Activated T-cell treated with anti-CD3 and anti-CD28 coated beads, Interleukin-2, amount 50 U/mL, for 48 hours (primary cell): Measurements from ENCODE around the gene TMEM40.

Experiments
- DNase-seq, 2 experiments: peaks; one replicate each; pipeline ENCODE4 v3.0.0-alpha.2; 2020

The TMEM40 gene

GRCh38 chr3:12775226-12775625, 16.2 kb upstream of the TMEM40 start:
- no peak for DNase-seq

DNA sequence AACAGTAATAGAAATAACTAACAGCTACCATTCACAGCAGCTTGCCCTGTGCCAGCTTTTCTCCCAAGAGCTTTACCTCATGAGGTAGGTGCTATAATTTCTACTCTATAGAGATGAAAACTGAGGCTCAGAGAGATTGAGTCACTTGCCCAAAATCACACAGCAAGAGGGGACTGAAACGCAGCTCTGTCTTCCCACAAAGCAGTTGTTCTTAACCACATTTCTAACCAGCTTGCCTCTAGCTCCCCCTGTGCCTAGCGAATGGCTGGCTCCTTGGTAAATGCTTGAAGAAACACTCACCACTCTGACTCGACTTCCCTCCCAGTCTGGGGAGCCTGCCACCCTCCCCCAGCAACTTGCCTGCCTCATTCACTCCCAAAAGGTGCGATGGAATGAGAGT, 15.6 kb upstream of the TMEM40 start:
- no peak for DNase-seq

GRCh38 chr3:12773710-12774086, 14.6 kb upstream of the TMEM40 start:
- no peak for DNase-seq

- no peak for DNase-seq
Measured at GRCh38 chr3:12773030-12773709, 14.1 kb upstream of the TMEM40 start.

- no peak for DNase-seq
Measured at GRCh38 chr3:12772462-12772861, 13.4 kb upstream of the TMEM40 start.

- no peak for DNase-seq
Measured at GRCh38 chr3:12771236-12771635, 12.2 kb upstream of the TMEM40 start.

- DNase-seq: no peak
Measured at GRCh38 chr3:12769761-12770160, 10.7 kb upstream of the TMEM40 start.

DNA sequence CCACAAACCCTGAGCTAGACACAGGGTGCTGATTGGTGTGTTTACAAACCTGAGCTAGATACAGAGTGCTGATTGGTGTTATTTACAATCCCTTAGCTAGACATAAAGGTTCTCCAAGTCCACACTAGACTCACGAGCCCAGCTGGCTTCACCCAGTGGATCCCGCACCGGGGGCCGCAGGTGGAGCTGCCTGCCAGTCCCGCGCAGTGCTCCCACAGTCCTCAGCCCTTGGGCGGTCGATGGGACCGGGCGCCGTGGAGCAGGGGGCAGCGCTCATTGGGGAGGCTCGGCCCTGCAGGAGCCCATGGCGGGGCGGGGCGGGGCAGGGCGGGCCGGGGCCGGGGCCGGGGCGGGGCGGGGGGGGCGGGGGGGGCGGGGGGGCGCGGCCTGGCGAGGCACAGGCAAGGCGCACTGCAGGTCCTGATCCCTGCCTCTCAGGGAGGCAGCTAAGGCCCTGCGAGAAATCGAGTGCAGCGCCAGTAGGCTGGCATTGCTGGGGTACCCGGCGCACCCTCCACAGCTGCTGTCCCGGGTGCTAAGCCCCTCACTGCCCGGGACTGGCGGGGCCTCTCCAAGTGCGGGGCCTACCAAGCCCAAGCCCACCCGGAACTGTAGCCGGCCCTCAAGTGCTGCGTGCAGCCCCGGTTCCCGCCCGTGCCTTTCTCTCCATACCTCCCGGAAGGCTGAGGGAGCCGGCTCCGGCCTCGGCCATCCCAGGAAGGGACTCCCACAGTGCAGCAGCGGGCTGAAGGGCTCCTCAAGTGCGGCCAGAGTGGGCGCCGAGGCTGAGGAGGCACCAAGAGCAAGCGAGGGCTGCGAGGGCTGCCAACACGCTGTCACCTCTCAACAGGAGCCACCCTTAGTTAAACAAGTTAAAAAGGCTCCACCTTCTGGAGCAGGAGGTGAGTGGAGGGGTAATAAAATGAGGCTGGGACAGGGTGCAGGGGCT, 9.8 kb upstream of the TMEM40 start:
- no peak for DNase-seq

DNA sequence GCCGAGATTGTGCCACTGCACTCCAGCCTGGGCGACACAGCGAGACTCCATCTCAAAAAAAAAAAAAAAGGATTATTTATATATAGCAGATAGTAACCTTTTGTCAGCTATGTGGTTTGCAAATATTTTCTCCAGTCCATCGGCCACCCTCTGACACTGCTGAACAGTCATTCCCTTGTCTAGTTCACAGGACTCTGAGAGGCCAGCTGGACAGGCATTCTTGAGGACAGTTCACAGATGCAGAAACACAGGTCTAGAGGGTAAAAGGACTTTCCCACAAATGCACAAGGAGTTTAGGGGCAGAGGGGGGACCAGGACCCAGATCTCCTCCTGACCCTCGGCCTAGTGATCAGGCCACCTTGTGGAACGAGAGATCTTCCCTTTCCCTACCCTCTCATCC, 7.5 kb upstream of the TMEM40 start:
- no peak for DNase-seq

- no peak for DNase-seq
Measured at GRCh38 chr3:12764171-12764776, 5.2 kb upstream of the TMEM40 start.

DNA sequence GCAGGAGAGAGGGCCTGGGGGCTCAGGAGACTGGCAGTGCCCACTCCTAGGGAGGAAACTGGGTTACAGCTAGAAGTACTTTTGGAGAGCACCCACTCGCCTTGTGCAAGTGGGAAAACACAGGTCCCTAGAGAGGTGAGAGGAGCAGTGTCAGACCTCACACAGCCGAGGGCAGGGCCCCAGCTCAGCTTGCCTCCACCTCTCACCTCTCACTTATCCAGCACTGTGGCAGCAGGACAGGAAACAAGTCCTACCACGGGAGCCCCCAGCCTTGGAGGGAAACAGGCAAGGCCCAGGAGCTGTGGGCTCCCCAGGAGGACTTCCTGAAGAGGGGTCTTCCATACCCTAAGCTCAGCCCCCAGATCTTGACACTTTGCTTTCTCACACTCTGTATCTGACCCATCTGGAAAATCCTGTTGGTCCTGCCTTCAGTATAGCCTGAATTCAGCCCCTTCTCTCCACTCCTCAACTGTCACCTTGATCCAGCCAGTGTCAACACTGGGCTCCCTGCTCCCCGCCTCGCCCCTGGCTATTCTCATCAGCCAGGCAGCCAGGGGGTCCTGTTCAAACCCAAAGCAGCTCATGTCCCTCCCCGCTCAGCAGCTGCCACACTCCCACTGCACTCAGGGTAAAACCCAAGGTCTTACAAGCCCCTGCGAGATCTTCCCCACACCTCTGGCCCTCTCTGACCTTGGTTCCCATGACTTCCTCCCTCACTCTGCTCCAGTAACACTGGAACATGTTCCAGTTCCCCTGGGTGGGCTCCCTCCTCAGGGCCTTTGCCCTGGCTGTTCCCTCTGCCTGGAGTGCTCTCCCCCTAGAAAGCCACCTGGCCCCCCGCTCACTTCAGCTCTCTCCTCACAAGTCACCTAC, 870 bp upstream of the TMEM40 start:
- no peak for DNase-seq

DNA sequence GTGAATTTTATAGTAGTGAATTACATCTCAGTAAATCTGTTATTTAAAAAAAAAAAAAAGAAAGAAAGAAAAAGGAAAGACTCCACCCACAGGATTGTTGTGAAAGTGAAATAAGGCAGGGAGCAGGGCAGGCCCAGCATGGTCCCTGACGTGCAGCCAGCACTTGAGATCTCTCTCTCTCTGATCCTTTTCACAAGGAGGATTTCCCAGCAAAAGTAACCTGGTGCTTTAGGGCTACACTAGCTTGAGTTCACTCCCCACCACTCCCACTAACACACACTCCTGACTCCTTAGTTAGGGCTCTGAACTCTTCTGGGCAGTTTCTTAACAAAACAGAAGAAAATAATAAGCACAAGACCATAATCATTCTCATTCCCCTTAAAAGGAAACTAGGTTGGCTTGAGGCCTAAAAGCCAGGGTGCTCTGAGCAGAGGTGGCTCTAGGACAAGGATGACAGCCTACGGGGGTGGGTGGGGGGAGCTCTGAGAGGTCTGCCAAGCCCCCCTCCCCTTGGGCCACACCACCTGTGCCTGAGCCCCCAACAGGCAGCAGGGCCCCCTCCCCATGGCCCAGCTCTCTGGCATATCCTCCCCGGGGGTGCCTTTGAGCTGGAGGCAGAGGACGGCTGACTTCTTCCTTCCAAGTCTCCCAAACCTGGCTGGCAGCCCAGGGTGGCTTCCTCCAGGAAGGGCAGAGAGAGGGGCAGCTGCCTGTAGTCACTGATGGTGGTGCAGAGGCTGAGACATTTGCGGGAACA, 856 bp downstream of the TMEM40 start:
- DNase-seq: no peak

DNA sequence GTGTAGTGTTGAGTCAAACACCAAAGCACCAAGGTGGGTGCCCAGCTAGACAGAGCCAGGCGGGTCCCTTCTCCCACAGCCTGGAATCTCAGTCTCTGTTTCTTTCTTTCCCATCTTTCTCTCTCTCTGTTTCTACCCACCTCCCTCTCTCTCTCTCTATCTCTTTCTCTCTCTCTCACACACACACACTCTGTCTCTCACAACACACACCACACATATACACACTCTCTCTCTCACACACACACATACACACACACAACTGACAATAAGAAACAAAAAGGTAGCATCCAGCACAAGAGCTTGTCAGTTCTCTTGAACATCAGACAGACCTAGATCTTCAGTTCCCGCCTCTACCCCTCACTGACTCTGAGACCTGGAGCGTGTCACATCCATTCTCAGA, 2.4 kb downstream of the TMEM40 start:
- no peak for DNase-seq

DNA sequence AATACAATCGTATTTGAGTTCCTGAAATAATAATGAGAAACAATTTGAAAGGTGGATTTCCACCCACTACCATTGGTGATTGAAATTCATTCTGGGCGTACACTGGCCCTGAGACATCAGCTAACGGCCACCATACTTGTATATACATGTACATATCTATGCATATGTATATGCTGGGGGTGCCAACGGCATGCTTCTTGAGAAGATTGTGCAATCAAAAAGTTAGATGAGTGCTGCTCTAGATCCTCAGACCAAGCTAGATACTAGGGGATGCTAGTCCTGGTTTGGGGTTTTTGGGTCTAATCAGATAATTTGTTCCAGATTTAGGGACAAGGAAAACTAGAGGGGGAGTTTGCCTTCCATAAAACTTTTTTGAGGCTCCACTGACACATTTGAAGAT, 2.9 kb downstream of the TMEM40 start:
- no peak for DNase-seq

- no peak for DNase-seq
Measured at GRCh38 chr3:12755754-12756153, 3.3 kb downstream of the TMEM40 start.

DNA sequence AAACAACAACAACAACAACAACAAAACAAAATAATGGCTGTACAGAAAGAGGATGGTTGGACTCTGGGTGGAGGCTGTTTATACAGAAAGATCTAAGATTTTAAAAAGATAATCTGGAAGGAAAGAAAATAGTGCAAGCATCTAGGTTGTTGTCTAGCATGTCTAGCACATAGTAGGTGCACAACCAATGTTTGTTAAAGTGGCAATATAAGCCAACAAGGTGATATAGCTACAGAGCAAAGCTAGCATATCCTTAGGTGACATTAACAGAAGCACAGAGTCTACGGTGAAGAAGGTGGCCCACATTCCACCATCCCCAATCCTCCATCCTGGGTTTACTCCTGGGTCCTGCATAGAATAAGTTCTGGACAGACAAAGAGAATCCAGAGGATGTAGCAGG, 4.7 kb downstream of the TMEM40 start:
- no peak for DNase-seq

- no peak for DNase-seq
Measured at GRCh38 chr3:12753275-12754028, 5.6 kb downstream of the TMEM40 start.

DNA sequence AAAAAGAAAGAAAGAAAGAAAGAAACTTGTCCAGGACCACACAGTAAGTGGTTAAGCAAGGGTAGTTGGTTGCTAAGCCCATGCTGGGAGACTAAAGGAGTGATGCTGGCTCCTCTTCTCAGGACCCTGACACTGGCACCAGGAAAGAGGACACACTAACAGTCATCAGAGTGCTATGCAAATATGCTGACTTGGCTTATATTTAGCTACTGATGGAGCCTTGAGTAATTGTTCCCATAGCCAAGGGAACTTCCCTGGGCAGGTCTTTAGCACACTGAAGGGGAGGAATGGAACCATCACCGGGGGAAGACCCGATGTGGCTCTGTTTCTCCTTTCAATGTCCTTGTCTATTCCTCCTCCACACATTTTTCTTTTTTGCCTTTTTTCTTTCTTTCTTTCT, 6.2 kb downstream of the TMEM40 start:
- DNase-seq: no peak

- DNase-seq: no peak
Measured at GRCh38 chr3:12752102-12752501, 7.0 kb downstream of the TMEM40 start.

- no peak for DNase-seq
Measured at GRCh38 chr3:12751571-12751970, 7.5 kb downstream of the TMEM40 start.

- peak; percentile 50 to 54 for DNase-seq
Measured at GRCh38 chr3:12750658-12751071, 8.4 kb downstream of the TMEM40 start.
